ENCODE measurements around the gene NYNRIN.

DNA sequence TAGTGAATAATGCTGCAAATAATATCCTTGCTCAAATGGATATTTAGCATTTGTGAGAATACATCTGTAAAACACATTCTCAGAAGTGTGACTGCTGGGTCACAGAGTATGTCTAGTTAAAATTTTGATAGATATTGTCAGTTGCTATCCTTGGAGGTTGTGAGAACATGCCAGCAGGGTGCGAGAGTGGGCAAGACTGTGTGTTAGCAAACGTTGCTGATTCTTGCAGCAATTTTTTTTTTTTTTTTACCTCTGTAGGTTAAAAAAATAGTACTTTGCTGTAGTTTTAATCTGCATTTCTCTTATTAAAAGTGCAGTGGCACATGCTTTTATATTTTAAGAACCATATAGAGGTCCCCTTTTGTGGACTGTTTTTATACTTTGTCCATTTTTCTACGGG is 4.5 kb upstream of the NYNRIN start:
- TF ChIP-seq, protein P1, sequence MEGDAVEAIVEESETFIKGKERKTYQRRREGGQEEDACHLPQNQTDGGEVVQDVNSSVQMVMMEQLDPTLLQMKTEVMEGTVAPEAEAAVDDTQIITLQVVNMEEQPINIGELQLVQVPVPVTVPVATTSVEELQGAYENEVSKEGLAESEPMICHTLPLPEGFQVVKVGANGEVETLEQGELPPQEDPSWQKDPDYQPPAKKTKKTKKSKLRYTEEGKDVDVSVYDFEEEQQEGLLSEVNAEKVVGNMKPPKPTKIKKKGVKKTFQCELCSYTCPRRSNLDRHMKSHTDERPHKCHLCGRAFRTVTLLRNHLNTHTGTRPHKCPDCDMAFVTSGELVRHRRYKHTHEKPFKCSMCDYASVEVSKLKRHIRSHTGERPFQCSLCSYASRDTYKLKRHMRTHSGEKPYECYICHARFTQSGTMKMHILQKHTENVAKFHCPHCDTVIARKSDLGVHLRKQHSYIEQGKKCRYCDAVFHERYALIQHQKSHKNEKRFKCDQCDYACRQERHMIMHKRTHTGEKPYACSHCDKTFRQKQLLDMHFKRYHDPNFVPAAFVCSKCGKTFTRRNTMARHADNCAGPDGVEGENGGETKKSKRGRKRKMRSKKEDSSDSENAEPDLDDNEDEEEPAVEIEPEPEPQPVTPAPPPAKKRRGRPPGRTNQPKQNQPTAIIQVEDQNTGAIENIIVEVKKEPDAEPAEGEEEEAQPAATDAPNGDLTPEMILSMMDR (IDR thresholded peaks at IDR 0.05) = no peak
- TF ChIP-seq POLR2A (IDR thresholded peaks at IDR 0.05) = no peak
